ENCODE data around the gene PHETA1. TPM values are rescaled to one million over a fixed set of nuclear protein-coding genes. Genes with fewer than 3 reads are reported as not detected.

The PHETA1 gene
- total RNA-seq, 1 donor from 2014 or later = 5.6 TPM

DNA sequence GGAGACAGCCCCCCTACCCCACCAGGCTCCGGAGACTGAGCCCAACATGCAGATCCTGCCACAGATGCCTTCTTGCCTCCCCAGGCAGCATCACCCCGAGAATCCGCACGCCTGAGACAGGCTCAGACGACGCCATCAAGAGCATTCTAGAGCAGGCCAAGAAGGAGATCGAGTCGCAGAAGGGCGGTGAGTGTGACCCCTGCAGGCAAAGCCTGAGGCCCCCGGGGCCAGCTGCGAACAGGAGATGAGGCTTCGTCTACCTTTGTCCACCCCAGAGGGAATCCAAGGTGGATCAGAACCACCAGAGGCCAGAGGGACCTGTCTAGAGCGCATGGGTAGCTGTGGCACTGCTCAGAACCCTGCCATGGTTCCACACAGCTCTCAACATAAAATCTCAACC is 56.9 kb downstream of the PHETA1 start:
- TF ChIP-seq CTCF (IDR thresholded peaks at IDR 0.05) (no peak), POLR2A (IDR thresholded peaks at IDR 0.05) (no peak), POLR2AphosphoS5 (IDR thresholded peaks at IDR 0.05; ENCODE audit: insufficient read depth in 1 of 2, low read depth in 1 of 2) (no peak)
- no peaks in the 10 kb centered on the region for H3K36me3 ChIP-seq
- H3K4me3 ChIP-seq = no peak overlapping the region
- H3K27ac ChIP-seq = no peak overlapping the region
- no peaks in the 10 kb centered on the region for H3K4me1 ChIP-seq
- no peaks in the 10 kb centered on the region for H3K9me3 ChIP-seq
- no peaks in the 10 kb centered on the region for H3K27me3 ChIP-seq
- intact Hi-C loops (cut with DNase I) = no loop called here
- DNase-seq (ENCODE audit: extremely low spot score in 2 of 2) = no peak

DNA sequence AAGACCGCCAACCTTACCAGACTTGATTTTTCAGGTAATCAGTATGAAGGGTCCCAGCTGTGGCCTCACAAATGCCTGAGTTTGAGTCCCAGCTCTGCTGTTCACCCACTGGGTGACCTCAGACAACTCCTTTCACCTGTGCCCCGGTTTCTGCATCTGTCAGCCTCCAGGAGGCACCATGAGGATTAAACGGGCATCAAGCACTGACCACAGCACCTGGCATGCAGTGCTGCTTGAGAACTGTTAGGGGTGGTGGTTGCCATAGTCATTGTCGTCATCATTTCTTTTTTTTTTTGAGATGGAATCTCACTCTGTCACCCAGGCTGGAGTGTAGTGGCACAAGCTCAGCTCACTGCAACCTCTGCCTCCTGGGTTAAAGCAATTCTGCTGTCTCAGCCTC is 57.9 kb downstream of the PHETA1 start:
- Histone ChIP-seq H3K4me3 (no peak overlapping the region), H3K36me3 (no peaks in the 10 kb centered on the region), H3K27ac (no peak overlapping the region), H3K9me3 (no peaks in the 10 kb centered on the region), H3K27me3 (no peaks in the 10 kb centered on the region), H3K4me1 (no peaks in the 10 kb centered on the region)
- DNase-seq (ENCODE audit: extremely low spot score in 2 of 2) = no peak
- TF ChIP-seq POLR2A (IDR thresholded peaks at IDR 0.05) (no peak), POLR2AphosphoS5 (IDR thresholded peaks at IDR 0.05; ENCODE audit: insufficient read depth in 1 of 2, low read depth in 1 of 2) (no peak), CTCF (IDR thresholded peaks at IDR 0.05) (no peak)
- intact Hi-C loops (cut with DNase I) = no loop called here

Small RNA genes within 50 kb of the gene (small RNA-seq; reads per million reads assigned to genes)
- gene RNA5SP373 = not detected

Other genes starting within 250 kb of the PHETA1 start
- gene SH2B3, start 36.8 kb upstream of the PHETA1 start, total RNA-seq = 24.1 TPM
- gene ATXN2, start 230.2 kb upstream of the PHETA1 start, total RNA-seq = 70.2 TPM

Measured in vagina (tissue), 2 donors.